Pancreas (tissue), 10 donors: ENCODE measurements around the gene MDM1. TPM values are rescaled to one million over a fixed set of nuclear protein-coding genes. Genes with fewer than 3 reads are reported as not detected.

ENCODE experiments used
- ATAC-seq, 4 donors: fragments of 200-7000 bp; cut with Tn5 transposase; one replicate each; pipeline versions ENCODE4 v1.8.0 to v1.9.1; 2020; ENCODE audit warnings: mild to moderate bottlenecking in 4 of 4, moderate library complexity in 4 of 4
- DNase-seq, 6 donors: peaks; one replicate each; pipeline ENCODE4 v3.0.0-alpha.2; 2020
- FAIRE-seq: peaks from 2 replicates; lab custom pipeline; 2012; peaks lifted over from hg19 to GRCh38; lab: Jason Lieb, UNC
- H3K27ac ChIP-seq, 4 donors: fragments of 200-600 bp; sonication (generic); 1 replicate in 3 of 4; 2 replicates in 1 of 4; pipeline versions ENCODE4 v1.5.0 to v1.8.0; 2020
- H3K27me3 ChIP-seq, 4 donors: fragments of 200-600 bp; one replicate each; pipeline ENCODE4 v1.8.0; 2021
- H3K36me3 ChIP-seq, 3 donors: fragments of 200-600 bp; sonication (generic) in 1 of 3; one replicate each; pipeline versions ENCODE4 v1.5.0 to v1.8.0; 2020 to 2021
- H3K4me1 ChIP-seq, 3 donors: fragments of 200-600 bp; one replicate each; pipeline ENCODE4 v1.8.0; 2021
- H3K4me3 ChIP-seq, 4 donors: fragments of 200-600 bp; sonication (generic) in 2 of 4; one replicate each; pipeline versions ENCODE4 v1.5.0 to v1.8.0; 2020 to 2021
- H3K9me3 ChIP-seq, 4 donors: fragments of 200-600 bp; one replicate each; pipeline ENCODE4 v1.8.0; 2021
- WGBS, 2 donors: extraction: QIAGEN DNeasy Blood & Tissue Kit; methylation state at CpG; one replicate each; pipeline ENCODE4 v1.1.7; 2013; 5-methylcytosine and 5-hydroxymethylcytosine counted together
- intact Hi-C, 3 donors: fragments of 100-400 bp; cut with DNase I; formaldehyde crosslinking; loops; one replicate each; pipeline versions ENCODE4 v1.11.1 to v1.14.2; 2022
- polyA plus RNA-seq, 2 donors: library from polyadenylated mRNA; stranded (reverse); fragments of 200-250 nt; gene quantifications; one replicate each; pipeline ENCODE4 v1.2.3, GENCODE V29; 2013
- total RNA-seq, 6 donors: library from RNA; stranded (reverse); fragmentation: NEBNext Ultra II Directional in 4 of 6; extraction: Animal tissue kit (Norgen Biotek cat#: 25700) in 4 of 6; gene quantifications; one replicate each; pipeline versions ENCODE4 v1.2.1 to v1.2.4, GENCODE V29; 2021 to 2023
- TF ChIP-seq, protein P1 (sequence below), 4 donors: fragments of 200-600 bp; sonication (generic) in 3 of 4; IDR thresholded peaks; one replicate each; pipeline versions ENCODE4 v1.5.0 to v1.8.0; 2021; ENCODE audit warnings: antibody characterized with exemption in 4 of 4
- donor health status: healthy with polysubstance abuse.
- donor health status: DM: no; HTN: no; CAD: no; lungs with moderate emphysema.
- donor health status: DM: no; HTN: no; CAD: no.
- donor health status: control.
- donor health status: control.
- donor health status: Bipolar disorder and iron deficiency.
- donor health status: DM: yes; HTN: yes; CAD: no.
- donor health status: DM: no; HTN: no; CAD: no.
- donor health status: DM: no; HTN: no; CAD: no.
- donor health status: DM: yes; HTN: yes; CAD: no.

MDM1 gene
- total and polyA plus RNA-seq, 8 donors = 3.4 to 10.4 (median 5.2) TPM

DNA sequence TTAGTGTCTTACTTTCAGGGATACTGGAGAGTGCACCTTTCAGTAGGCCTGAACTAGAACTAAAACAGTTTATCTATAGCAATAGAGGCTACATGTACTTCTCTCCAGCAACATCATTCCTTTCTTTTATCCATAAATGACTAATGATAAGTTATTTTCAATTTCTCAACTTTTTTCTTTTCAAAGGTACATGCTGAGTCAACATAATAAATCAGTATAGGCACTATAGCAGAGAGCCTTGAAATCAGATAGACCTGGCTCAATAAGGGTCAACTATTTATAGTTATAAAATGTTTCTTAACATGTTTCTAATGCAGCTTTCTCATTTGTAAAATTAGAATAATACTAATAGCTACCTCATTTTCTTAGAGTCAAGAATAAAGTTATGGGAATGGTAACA lies 84.4 kb downstream of the MDM1 start:
- no peaks in the 10 kb centered on the region for H3K4me1 ChIP-seq
- no peak overlapping the region for H3K27ac ChIP-seq
- no peak for ATAC-seq
- no peaks in the 10 kb centered on the region for H3K9me3 ChIP-seq
- FAIRE-seq = peak; percentile 64
- intact Hi-C loops = no loop called here
- no peak overlapping the region for H3K4me3 ChIP-seq
- no peaks in the 10 kb centered on the region for H3K27me3 ChIP-seq
- TF ChIP-seq, protein P1, sequence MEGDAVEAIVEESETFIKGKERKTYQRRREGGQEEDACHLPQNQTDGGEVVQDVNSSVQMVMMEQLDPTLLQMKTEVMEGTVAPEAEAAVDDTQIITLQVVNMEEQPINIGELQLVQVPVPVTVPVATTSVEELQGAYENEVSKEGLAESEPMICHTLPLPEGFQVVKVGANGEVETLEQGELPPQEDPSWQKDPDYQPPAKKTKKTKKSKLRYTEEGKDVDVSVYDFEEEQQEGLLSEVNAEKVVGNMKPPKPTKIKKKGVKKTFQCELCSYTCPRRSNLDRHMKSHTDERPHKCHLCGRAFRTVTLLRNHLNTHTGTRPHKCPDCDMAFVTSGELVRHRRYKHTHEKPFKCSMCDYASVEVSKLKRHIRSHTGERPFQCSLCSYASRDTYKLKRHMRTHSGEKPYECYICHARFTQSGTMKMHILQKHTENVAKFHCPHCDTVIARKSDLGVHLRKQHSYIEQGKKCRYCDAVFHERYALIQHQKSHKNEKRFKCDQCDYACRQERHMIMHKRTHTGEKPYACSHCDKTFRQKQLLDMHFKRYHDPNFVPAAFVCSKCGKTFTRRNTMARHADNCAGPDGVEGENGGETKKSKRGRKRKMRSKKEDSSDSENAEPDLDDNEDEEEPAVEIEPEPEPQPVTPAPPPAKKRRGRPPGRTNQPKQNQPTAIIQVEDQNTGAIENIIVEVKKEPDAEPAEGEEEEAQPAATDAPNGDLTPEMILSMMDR (IDR thresholded peaks at IDR 0.05) = no peak
- no peak for DNase-seq
- H3K36me3 ChIP-seq = no peaks in the 10 kb centered on the region

DNA sequence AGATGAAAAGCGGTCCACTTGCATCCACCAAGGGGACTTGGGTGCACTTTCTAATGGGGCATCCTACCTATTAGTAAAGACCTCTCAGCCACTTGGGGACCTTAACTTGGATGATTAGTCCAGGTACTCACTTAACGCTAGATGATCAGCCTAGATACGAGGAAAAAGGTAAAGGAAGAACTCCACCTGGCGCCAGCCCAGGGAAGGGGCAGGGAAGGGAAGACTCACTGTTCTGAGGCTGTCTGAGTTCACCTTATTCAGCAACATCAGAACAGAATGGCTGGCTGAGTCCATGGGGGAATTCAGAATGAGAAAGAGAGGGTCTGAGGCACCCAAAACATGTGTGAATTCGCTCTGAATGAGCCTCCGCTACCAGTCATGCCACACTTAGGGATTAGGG lies 85.8 kb downstream of the MDM1 start:
- WGBS, 2 donors = 94 to 98% methylated on average over 6 of the region's 6 CpGs
- Histone ChIP-seq H3K27me3 (no peaks in the 10 kb centered on the region), H3K27ac (no peak overlapping the region), H3K4me1 (no peaks in the 10 kb centered on the region), H3K4me3 (no peak overlapping the region), H3K9me3 (no peaks in the 10 kb centered on the region), H3K36me3 (no peaks in the 10 kb centered on the region)
- TF ChIP-seq, protein P1 (IDR thresholded peaks at IDR 0.05) = no peak
- no peak for FAIRE-seq
- peak in 1 of 6 donors; percentile 21 for DNase-seq
- no peak for ATAC-seq
- intact Hi-C loops = no loop called here

DNA sequence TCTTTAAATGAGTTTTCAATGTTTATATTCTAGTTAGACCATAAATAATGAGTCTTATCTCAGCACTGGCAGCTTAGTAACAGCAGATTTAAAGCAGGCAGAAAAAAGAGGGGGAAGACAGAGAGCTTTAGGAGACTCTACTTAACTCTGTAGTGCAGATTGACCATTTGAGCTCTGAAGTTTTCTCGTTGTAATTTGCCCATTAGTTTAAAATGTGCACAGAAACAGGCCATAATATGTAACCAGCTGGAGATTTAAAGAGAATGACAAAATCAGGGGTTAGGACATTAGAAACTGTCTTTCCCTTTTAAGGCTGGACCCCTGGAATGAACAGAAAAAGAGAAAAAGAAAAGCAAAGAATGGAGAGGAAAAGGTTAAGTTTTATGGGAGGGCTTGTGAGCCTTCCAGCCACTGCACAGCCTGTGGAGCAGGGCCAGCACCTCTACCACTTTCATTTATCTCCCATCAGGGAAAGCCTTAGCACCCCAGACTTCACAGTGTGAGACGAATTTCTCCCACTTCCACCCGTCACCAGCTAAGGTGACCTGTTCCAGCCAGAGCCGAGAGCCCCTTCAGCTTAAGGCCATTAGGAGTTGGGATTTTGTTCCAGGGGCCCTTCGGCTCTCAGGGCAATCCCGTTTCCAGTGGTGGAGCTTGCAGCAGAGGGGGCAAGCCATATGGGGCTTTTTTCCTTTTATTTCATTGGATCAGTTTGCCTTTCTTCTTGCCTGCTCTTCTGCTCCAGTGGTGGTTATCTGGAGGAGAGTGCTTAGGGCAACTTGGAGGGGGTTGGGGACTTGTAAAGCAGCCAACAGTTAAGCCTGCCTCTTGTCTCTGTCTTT lies 86.8 kb downstream of the MDM1 start:
- intact Hi-C loops = no loop called here
- Histone ChIP-seq H3K9me3 (no peaks in the 10 kb centered on the region), H3K4me3 (no peak overlapping the region), H3K27me3 (no peaks in the 10 kb centered on the region), H3K4me1 (no peaks in the 10 kb centered on the region), H3K27ac (no peak overlapping the region), H3K36me3 (no peaks in the 10 kb centered on the region)
- DNase-seq (no peak), FAIRE-seq (no peak), ATAC-seq (peak in 3 of 4 donors; percentile 32 to 45 (median 42))
- WGBS, 2 donors = 36% methylated on average over 6 of the region's 6 CpGs
- TF ChIP-seq, protein P1 (IDR thresholded peaks at IDR 0.05) = no peak

Other genes starting within 250 kb of the MDM1 start
- gene IFNG, start 172.6 kb downstream of the MDM1 start, total RNA-seq = under 1 TPM in 1 of 6 donors, not detected in 5; 0.38 TPM
- gene IFNG, start 172.6 kb downstream of the MDM1 start, polyA plus RNA-seq = not detected
- gene IL26, start 106.6 kb downstream of the MDM1 start, total RNA-seq = not detected
- gene IL26, start 106.6 kb downstream of the MDM1 start, polyA plus RNA-seq = not detected
- not detected for gene IL22, start 78.8 kb downstream of the MDM1 start, total RNA-seq
- not detected for gene IL22, start 78.8 kb downstream of the MDM1 start, polyA plus RNA-seq